Testis (tissue), 3 donors: ENCODE measurements around the gene SYNGR3. TPM values are rescaled to one million over a fixed set of nuclear protein-coding genes. Genes with fewer than 3 reads are reported as not detected.

Experiments used
- DNase-seq: peaks from one replicate; pipeline ENCODE4 v3.0.0-alpha.2; 2019
- H3K27ac ChIP-seq, 2 donors: fragments of 200-600 bp; sonication (generic); one replicate each; pipeline ENCODE4 v1.5.1; 2019
- H3K27me3 ChIP-seq: fragments of 200-600 bp; sonication (generic); one replicate; pipeline ENCODE4 v1.5.1; 2019
- H3K36me3 ChIP-seq: fragments of 200-600 bp; sonication (generic); one replicate; pipeline ENCODE4 v1.5.1; 2017; ENCODE audit warnings: low read depth; ENCODE audit errors: missing control alignments
- H3K4me1 ChIP-seq: fragments of 200-600 bp; sonication (generic); one replicate; pipeline ENCODE4 v1.5.1; 2019
- H3K4me3 ChIP-seq, 2 donors: fragments of 200-600 bp; sonication (generic); one replicate each; pipeline ENCODE4 v1.5.1; 2017 to 2019
- H3K9me3 ChIP-seq: fragments of 200-600 bp; sonication (generic); one replicate; pipeline ENCODE4 v1.5.1; 2017
- CTCF ChIP-seq, 3 experiments: fragments of 450-650 bp in 2 of 3; fragments of 200-600 bp in 1 of 3; sonication (generic) in 1 of 3; IDR thresholded peaks; one replicate each; pipeline ENCODE4 v1.5.1; 2016 to 2019; ENCODE audit warnings: antibody characterized with exemption in 3 of 3, mild to moderate bottlenecking in 2 of 3, moderate library complexity in 1 of 3
- POLR2A ChIP-seq: fragments of 450-650 bp; IDR thresholded peaks from one replicate; pipeline ENCODE4 v1.6.1; 2017; ENCODE audit warnings: antibody characterized with exemption, mild to moderate bottlenecking, moderate library complexity
- WGBS, 2 donors: methylation state at CpG; one replicate each; pipeline ENCODE4 v1.1.5; 2018; 5-methylcytosine and 5-hydroxymethylcytosine counted together
- intact Hi-C: fragments of 100-400 bp; cut with DNase I; formaldehyde crosslinking; loops from one replicate; pipeline ENCODE4 v1.15.1; 2023; ENCODE audit warnings: low total_unique reads
- polyA plus RNA-seq: library from polyadenylated mRNA; stranded (reverse); fragments of 350-450 nt; fragmentation: Illumina TruSeq; extraction: RNeasy Lipid Tissue Mini Kit (QIAGEN cat#74804); gene quantifications from one replicate; pipeline ENCODE4 v1.2.3, GENCODE V29; 2014; ENCODE audit warnings: low read depth, low replicate concordance; ENCODE audit not compliant: insufficient read depth
- total RNA-seq, 2 donors: library from RNA; depleted of rRNA; stranded (reverse); fragments of >200 nt; gene quantifications; one replicate each; pipeline ENCODE4 v1.2.3, GENCODE V29; 2016

Gene SYNGR3
- total and polyA plus RNA-seq, 3 donors from 2014 or later: 10.0 to 33.5 (median 20.9) TPM

- peaks cover 14% of the 10 kb centered on the region for H3K4me1 ChIP-seq
- 80 to 89% methylated on average over 14 to 35 of the region's 38 CpGs for WGBS, 2 donors
- no peaks in the 10 kb centered on the region for H3K9me3 ChIP-seq
- H3K27me3 ChIP-seq: no peaks in the 10 kb centered on the region
- no peak overlapping the region for H3K27ac ChIP-seq
- no peaks in the 10 kb centered on the region for H3K36me3 ChIP-seq
- intact Hi-C loops: no loop called here
- H3K4me3 ChIP-seq: no peak overlapping the region
- no peak for DNase-seq
- TF ChIP-seq POLR2A (no peak), CTCF (IDR thresholded peaks at IDR 0.05) (no peak)
Measured at GRCh38 chr16:1946495-1947368, 43.0 kb upstream of the SYNGR3 start.

- intact Hi-C loops: no loop called here
- no peaks in the 10 kb centered on the region for H3K27me3 ChIP-seq
- TF ChIP-seq POLR2A (no peak), CTCF (IDR thresholded peaks at IDR 0.05) (no peak)
- H3K9me3 ChIP-seq: no peaks in the 10 kb centered on the region
- H3K4me1 ChIP-seq: peaks cover 8% of the 10 kb centered on the region
- H3K27ac ChIP-seq: no peak overlapping the region
- WGBS, 2 donors: 85 to 86% methylated on average over 9 of the region's 9 CpGs
- no peaks in the 10 kb centered on the region for H3K36me3 ChIP-seq
- H3K4me3 ChIP-seq: no peak overlapping the region
- no peak for DNase-seq
Measured at GRCh38 chr16:1947369-1947670, 42.5 kb upstream of the SYNGR3 start.

GRCh38 chr16:1949507-1949906, 40.3 kb upstream of the SYNGR3 start:
- no peaks in the 10 kb centered on the region for H3K9me3 ChIP-seq
- no peaks in the 10 kb centered on the region for H3K4me1 ChIP-seq
- H3K27ac ChIP-seq: no peak overlapping the region
- H3K36me3 ChIP-seq: no peaks in the 10 kb centered on the region
- DNase-seq: no peak
- TF ChIP-seq CTCF (IDR thresholded peaks at IDR 0.05): no peak
- no peak for TF ChIP-seq POLR2A
- H3K27me3 ChIP-seq: no peaks in the 10 kb centered on the region
- intact Hi-C loops: no loop called here
- no peak overlapping the region for H3K4me3 ChIP-seq
- 91 to 94% methylated on average over 11 of the region's 11 CpGs for WGBS, 2 donors

- 69 to 73% methylated on average over 7 of the region's 7 CpGs for WGBS, 2 donors
Measured at GRCh38 chr16:1950047-1950446, 39.7 kb upstream of the SYNGR3 start.

More at GRCh38 chr16:1950047-1950446, 39.7 kb upstream of the SYNGR3 start:
- Histone ChIP-seq H3K4me1 (no peaks in the 10 kb centered on the region), H3K27me3 (no peaks in the 10 kb centered on the region), H3K9me3 (no peaks in the 10 kb centered on the region), H3K4me3 (no peak overlapping the region), H3K27ac (no peak overlapping the region), H3K36me3 (no peaks in the 10 kb centered on the region)
- TF ChIP-seq CTCF (IDR thresholded peaks at IDR 0.05) (no peak), POLR2A (no peak)
- intact Hi-C loops: no loop called here
- DNase-seq: no peak
